ENCODE data around the gene ZNF143. TPM values are rescaled to one million over a fixed set of nuclear protein-coding genes. Genes with fewer than 3 reads are reported as not detected.
A peak's percentile ranks its signal among the peaks of the same experiment; 100 is the strongest.

The ZNF143 gene
- total and polyA plus RNA-seq, 2 of the 13 experiments (the other 11 are each of a cell fraction or from before 2014, with no cell fraction given) = 22.4 to 35.6 TPM

DNA sequence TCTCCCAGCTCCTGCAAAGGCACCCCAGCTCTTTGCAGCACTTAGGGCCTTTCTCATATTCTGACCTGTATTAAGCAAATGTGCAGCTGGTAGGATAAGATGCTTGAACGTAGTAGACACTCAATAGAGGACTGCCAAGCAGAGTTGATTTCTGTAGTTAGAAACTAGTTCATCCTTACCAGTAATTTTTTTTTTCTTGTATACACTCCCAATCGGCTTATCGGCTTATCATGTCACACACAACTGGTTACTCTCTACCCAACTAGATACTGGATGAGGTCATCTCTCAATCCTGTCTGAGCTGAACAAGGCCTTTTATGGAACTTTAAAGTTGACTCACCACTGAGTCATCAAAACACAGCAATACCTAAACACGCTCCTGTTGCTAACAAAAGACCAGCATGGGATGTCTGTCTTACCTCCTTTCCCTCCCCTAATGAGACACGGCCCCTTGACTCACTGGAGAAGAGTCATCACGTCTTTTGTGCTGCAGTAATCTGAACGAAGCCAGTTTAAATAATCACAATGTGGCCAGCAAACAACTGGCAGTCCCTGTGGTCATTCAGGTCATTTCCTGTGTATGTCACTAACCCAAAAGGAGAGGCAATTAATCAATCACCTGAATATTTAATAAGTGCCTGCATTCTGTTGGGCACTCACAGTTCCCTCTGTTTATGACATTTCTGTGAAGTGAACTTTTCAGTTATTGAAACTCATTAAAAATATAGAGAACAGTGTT is 105.2 kb downstream of the ZNF143 start (continued):
- TF ChIP-seq, protein P1, sequence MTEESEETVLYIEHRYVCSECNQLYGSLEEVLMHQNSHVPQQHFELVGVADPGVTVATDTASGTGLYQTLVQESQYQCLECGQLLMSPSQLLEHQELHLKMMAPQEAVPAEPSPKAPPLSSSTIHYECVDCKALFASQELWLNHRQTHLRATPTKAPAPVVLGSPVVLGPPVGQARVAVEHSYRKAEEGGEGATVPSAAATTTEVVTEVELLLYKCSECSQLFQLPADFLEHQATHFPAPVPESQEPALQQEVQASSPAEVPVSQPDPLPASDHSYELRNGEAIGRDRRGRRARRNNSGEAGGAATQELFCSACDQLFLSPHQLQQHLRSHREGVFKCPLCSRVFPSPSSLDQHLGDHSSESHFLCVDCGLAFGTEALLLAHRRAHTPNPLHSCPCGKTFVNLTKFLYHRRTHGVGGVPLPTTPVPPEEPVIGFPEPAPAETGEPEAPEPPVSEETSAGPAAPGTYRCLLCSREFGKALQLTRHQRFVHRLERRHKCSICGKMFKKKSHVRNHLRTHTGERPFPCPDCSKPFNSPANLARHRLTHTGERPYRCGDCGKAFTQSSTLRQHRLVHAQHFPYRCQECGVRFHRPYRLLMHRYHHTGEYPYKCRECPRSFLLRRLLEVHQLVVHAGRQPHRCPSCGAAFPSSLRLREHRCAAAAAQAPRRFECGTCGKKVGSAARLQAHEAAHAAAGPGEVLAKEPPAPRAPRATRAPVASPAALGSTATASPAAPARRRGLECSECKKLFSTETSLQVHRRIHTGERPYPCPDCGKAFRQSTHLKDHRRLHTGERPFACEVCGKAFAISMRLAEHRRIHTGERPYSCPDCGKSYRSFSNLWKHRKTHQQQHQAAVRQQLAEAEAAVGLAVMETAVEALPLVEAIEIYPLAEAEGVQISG (CRISPR knock-in tag; IDR thresholded peaks at IDR 0.05) = no peak
- TF ChIP-seq ATF1 (CRISPR knock-in tag; IDR thresholded peaks at IDR 0.05) (peak; percentile 26; the same call in 1 of the 2 replicates), ZNF644 (CRISPR knock-in tag; IDR thresholded peaks at IDR 0.05; ENCODE audit: low read depth) (peak; percentile 54; the same call in 1 of the 2 replicates), ETV5 (CRISPR knock-in tag; IDR thresholded peaks at IDR 0.05; ENCODE audit: borderline replicate concordance) (peak; percentile 84), GATAD2A (CRISPR knock-in tag; IDR thresholded peaks at IDR 0.05) (peak; percentile 84), SP2 (CRISPR knock-in tag; IDR thresholded peaks at IDR 0.05) (no peak), ZSCAN9 (CRISPR knock-in tag; IDR thresholded peaks at IDR 0.05; ENCODE audit: borderline replicate concordance) (0 out of 2 replicates have a peak, but pooled peaks have one; percentile 43), KLF9 (CRISPR knock-in tag; IDR thresholded peaks at IDR 0.05; ENCODE audit: low read depth) (0 out of 2 replicates have a peak, but pooled peaks have one; percentile 63), IRX3 (CRISPR knock-in tag; IDR thresholded peaks at IDR 0.05; ENCODE audit: borderline replicate concordance, low read depth) (no peak)
- TF ChIP-seq, protein P2, sequence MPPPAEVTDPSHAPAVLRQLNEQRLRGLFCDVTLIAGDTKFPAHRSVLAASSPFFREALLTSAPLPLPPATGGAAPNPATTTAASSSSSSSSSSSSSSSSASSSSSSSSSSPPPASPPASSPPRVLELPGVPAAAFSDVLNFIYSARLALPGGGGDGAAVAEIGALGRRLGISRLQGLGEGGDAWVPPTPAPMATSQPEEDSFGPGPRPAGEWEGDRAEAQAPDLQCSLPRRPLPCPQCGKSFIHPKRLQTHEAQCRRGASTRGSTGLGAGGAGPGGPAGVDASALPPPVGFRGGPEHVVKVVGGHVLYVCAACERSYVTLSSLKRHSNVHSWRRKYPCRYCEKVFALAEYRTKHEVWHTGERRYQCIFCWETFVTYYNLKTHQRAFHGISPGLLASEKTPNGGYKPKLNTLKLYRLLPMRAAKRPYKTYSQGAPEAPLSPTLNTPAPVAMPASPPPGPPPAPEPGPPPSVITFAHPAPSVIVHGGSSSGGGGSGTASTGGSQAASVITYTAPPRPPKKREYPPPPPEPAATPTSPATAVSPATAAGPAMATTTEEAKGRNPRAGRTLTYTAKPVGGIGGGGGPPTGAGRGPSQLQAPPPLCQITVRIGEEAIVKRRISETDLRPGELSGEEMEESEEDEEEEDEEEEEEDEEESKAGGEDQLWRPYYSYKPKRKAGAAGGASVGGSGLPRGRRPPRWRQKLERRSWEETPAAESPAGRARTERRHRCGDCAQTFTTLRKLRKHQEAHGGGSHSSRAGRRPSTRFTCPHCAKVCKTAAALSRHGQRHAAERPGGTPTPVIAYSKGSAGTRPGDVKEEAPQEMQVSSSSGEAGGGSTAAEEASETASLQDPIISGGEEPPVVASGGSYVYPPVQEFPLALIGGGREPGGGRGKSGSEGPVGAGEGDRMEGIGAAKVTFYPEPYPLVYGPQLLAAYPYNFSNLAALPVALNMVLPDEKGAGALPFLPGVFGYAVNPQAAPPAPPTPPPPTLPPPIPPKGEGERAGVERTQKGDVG (CRISPR knock-in tag; IDR thresholded peaks at IDR 0.05; ENCODE audit: borderline replicate concordance) = no peak
- TF ChIP-seq, protein P3, sequence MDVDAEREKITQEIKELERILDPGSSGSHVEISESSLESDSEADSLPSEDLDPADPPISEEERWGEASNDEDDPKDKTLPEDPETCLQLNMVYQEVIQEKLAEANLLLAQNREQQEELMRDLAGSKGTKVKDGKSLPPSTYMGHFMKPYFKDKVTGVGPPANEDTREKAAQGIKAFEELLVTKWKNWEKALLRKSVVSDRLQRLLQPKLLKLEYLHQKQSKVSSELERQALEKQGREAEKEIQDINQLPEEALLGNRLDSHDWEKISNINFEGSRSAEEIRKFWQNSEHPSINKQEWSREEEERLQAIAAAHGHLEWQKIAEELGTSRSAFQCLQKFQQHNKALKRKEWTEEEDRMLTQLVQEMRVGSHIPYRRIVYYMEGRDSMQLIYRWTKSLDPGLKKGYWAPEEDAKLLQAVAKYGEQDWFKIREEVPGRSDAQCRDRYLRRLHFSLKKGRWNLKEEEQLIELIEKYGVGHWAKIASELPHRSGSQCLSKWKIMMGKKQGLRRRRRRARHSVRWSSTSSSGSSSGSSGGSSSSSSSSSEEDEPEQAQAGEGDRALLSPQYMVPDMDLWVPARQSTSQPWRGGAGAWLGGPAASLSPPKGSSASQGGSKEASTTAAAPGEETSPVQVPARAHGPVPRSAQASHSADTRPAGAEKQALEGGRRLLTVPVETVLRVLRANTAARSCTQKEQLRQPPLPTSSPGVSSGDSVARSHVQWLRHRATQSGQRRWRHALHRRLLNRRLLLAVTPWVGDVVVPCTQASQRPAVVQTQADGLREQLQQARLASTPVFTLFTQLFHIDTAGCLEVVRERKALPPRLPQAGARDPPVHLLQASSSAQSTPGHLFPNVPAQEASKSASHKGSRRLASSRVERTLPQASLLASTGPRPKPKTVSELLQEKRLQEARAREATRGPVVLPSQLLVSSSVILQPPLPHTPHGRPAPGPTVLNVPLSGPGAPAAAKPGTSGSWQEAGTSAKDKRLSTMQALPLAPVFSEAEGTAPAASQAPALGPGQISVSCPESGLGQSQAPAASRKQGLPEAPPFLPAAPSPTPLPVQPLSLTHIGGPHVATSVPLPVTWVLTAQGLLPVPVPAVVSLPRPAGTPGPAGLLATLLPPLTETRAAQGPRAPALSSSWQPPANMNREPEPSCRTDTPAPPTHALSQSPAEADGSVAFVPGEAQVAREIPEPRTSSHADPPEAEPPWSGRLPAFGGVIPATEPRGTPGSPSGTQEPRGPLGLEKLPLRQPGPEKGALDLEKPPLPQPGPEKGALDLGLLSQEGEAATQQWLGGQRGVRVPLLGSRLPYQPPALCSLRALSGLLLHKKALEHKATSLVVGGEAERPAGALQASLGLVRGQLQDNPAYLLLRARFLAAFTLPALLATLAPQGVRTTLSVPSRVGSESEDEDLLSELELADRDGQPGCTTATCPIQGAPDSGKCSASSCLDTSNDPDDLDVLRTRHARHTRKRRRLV (CRISPR knock-in tag; IDR thresholded peaks at IDR 0.05) = no peak
- TF ChIP-seq, protein P4, sequence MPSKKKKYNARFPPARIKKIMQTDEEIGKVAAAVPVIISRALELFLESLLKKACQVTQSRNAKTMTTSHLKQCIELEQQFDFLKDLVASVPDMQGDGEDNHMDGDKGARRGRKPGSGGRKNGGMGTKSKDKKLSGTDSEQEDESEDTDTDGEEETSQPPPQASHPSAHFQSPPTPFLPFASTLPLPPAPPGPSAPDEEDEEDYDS (CRISPR knock-in tag; IDR thresholded peaks at IDR 0.05) = peak; percentile 79
- TF ChIP-seq, protein P5, sequence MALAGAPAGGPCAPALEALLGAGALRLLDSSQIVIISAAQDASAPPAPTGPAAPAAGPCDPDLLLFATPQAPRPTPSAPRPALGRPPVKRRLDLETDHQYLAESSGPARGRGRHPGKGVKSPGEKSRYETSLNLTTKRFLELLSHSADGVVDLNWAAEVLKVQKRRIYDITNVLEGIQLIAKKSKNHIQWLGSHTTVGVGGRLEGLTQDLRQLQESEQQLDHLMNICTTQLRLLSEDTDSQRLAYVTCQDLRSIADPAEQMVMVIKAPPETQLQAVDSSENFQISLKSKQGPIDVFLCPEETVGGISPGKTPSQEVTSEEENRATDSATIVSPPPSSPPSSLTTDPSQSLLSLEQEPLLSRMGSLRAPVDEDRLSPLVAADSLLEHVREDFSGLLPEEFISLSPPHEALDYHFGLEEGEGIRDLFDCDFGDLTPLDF (CRISPR knock-in tag; IDR thresholded peaks at IDR 0.05) = no peak
- TF ChIP-seq, protein P6, sequence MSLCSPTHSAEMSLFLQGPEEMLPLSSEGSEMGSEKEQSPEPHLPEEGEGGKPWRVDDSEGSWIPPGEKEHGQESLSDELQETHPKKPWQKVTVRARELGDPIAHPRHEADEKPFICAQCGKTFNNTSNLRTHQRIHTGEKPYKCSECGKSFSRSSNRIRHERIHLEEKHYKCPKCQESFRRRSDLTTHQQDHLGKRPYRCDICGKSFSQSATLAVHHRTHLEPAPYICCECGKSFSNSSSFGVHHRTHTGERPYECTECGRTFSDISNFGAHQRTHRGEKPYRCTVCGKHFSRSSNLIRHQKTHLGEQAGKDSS (CRISPR knock-in tag; IDR thresholded peaks at IDR 0.05; ENCODE audit: borderline replicate concordance, low read depth) = no peak
